ENCODE data around the gene SLC38A2. TPM values are rescaled to one million over a fixed set of nuclear protein-coding genes. Genes with fewer than 3 reads are reported as not detected.

Gene SLC38A2
- total RNA-seq, 2 donors from 2014 or later, result 116 to 264 TPM

GRCh38 chr12:46320731-46321130 is 51.8 kb downstream of the SLC38A2 start:
- no peak overlapping the region for H3K4me3 ChIP-seq
- TF ChIP-seq POLR2A (IDR thresholded peaks at IDR 0.05) (no peak), POLR2AphosphoS5 (IDR thresholded peaks at IDR 0.05) (no peak), CTCF (IDR thresholded peaks at IDR 0.05) (no peak)
- no peaks in the 10 kb centered on the region for H3K4me1 ChIP-seq (replicated peaks)
- intact Hi-C loops (cut with DNase I), result no loop called here
- no peak overlapping the region for H3K27ac ChIP-seq
- 65% methylated on average over 1 of the region's 1 CpG for WGBS
- no peak for DNase-seq (ENCODE audit: low spot score)
- no peaks in the 10 kb centered on the region for H3K9me3 ChIP-seq
- H3K27me3 ChIP-seq (replicated peaks; ENCODE audit: insufficient read depth), result no peaks in the 10 kb centered on the region
- no peaks in the 10 kb centered on the region for H3K36me3 ChIP-seq

- Histone ChIP-seq H3K36me3 (no peaks in the 10 kb centered on the region), H3K9me3 (no peaks in the 10 kb centered on the region), H3K4me1 (replicated peaks) (no peaks in the 10 kb centered on the region), H3K27ac (no peak overlapping the region), H3K27me3 (replicated peaks; ENCODE audit: insufficient read depth) (no peaks in the 10 kb centered on the region), H3K4me3 (no peak overlapping the region)
- 53% methylated on average over 5 of the region's 5 CpGs for WGBS
- TF ChIP-seq POLR2A (IDR thresholded peaks at IDR 0.05) (no peak), CTCF (IDR thresholded peaks at IDR 0.05) (no peak), POLR2AphosphoS5 (IDR thresholded peaks at IDR 0.05) (no peak)
- intact Hi-C loops (cut with DNase I), result no loop called here
- no peak for DNase-seq (ENCODE audit: low spot score)
Measured at GRCh38 chr12:46318037-46318436, 54.5 kb downstream of the SLC38A2 start.

Other genes starting within 250 kb of the SLC38A2 start
- 10 to 100 TPM; 24.1 to 45.1 TPM for gene SLC38A1, start 103.7 kb downstream of the SLC38A2 start, total RNA-seq

Measured in prostate gland (tissue), 2 donors.